HEK293 (cell line): ENCODE data around the gene FRMD8.

Experiments
- CTCF ChIA-PET: fragments of 350-600 bp; formaldehyde crosslinking; extraction: SDS; loops from one replicate; lab custom pipeline; 2021; ENCODE audit warnings: antibody characterized with exemption; lab: Yijun Ruan, JAX
- POLR2A ChIA-PET: fragments of 300-600 bp; formaldehyde crosslinking; extraction: SDS; loops from one replicate; lab custom pipeline; 2020; ENCODE audit warnings: antibody characterized with exemption, inconsistent platforms; lab: Yijun Ruan, JAX
- H3K27ac ChIP-seq: fragments of 200-500 bp; sonication (Bioruptor generic); 2 replicates; pipeline ENCODE4 v1.5.1; 2014; ENCODE audit warnings: low read depth, low read length, control low read depth, inconsistent platforms; ENCODE audit errors: extremely low read depth
- H3K36me3 ChIP-seq, 2 experiments: fragments of 200-500 bp in 1 of 2; sonication (Bioruptor generic) in 1 of 2; 1 replicate in 1 of 2; 2 replicates in 1 of 2; pipeline ENCODE4 v1.5.1; 2014 to 2017; ENCODE audit warnings: inconsistent platforms in 2 of 2, low read length in 2 of 2; ENCODE audit not compliant: control insufficient read depth in 2 of 2, insufficient read depth in 1 of 2
- H3K4me1 ChIP-seq: fragments of 200-500 bp; sonication (Bioruptor generic); 2 replicates; pipeline ENCODE4 v1.5.1; 2014; ENCODE audit warnings: mild to moderate bottlenecking, low read length, inconsistent platforms; ENCODE audit not compliant: control insufficient read depth, insufficient read depth
- H3K4me3 ChIP-seq: 2 replicates; pipeline ENCODE4 v1.5.1; 2011; ENCODE audit warnings: low read depth, mild to moderate bottlenecking, control low read depth, low read length, moderate library complexity
- H3K9me3 ChIP-seq: fragments of 200-500 bp; sonication (Bioruptor generic); 2 replicates; pipeline ENCODE4 v1.5.1; 2014; ENCODE audit warnings: low read depth, low read length, inconsistent platforms; ENCODE audit not compliant: control insufficient read depth, insufficient read depth
- FEZF1 ChIP-seq: fragments of 450-650 bp; formaldehyde crosslinking; IDR thresholded peaks from 2 replicates; pipeline ENCODE4 v1.5.1; 2016; ENCODE audit warnings: missing biosample characterization, missing genetic modification characterization
- GLI4 ChIP-seq: fragments of 450-650 bp; formaldehyde crosslinking; IDR thresholded peaks from 2 replicates; pipeline ENCODE4 v1.5.1; 2016; ENCODE audit warnings: missing biosample characterization, missing genetic modification characterization
- HOXD13 ChIP-seq: sonication (generic); formaldehyde crosslinking; IDR thresholded peaks from 2 replicates; pipeline ENCODE4 v1.8.0; 2022; ENCODE audit warnings: missing genetic modification reagents, borderline replicate concordance
- KLF1 ChIP-seq: fragments of 450-650 bp; formaldehyde crosslinking; IDR thresholded peaks from 2 replicates; pipeline ENCODE4 v1.5.1; 2016; ENCODE audit warnings: missing biosample characterization, missing genetic modification characterization
- KLF7 ChIP-seq: fragments of 450-650 bp; formaldehyde crosslinking; IDR thresholded peaks from 2 replicates; pipeline ENCODE4 v1.5.1; 2016; ENCODE audit warnings: missing biosample characterization, missing genetic modification characterization, borderline replicate concordance
- ZBTB1 ChIP-seq: fragments of 450-650 bp; formaldehyde crosslinking; IDR thresholded peaks from 2 replicates; pipeline ENCODE4 v1.5.1; 2016; ENCODE audit warnings: missing biosample characterization, missing genetic modification characterization
- ZNF132 ChIP-seq: fragments of 450-650 bp; formaldehyde crosslinking; IDR thresholded peaks from 2 replicates; pipeline ENCODE4 v1.5.1; 2017; ENCODE audit warnings: missing biosample characterization, missing genetic modification characterization, borderline replicate concordance
- ZNF2 ChIP-seq: fragments of 450-650 bp; formaldehyde crosslinking; IDR thresholded peaks from 2 replicates; pipeline ENCODE4 v1.5.1; 2016; ENCODE audit warnings: missing biosample characterization, missing genetic modification characterization
- ZNF223 ChIP-seq: fragments of 450-650 bp; formaldehyde crosslinking; IDR thresholded peaks from 2 replicates; pipeline ENCODE4 v1.5.1; 2016; ENCODE audit warnings: missing biosample characterization, missing genetic modification characterization
- ZNF24 ChIP-seq: fragments of 450-650 bp; formaldehyde crosslinking; IDR thresholded peaks from 2 replicates; pipeline ENCODE4 v1.5.1; 2016; ENCODE audit warnings: missing biosample characterization, missing genetic modification characterization
- ZNF354C ChIP-seq: fragments of 450-650 bp; formaldehyde crosslinking; IDR thresholded peaks from 2 replicates; pipeline ENCODE4 v1.5.1; 2016; ENCODE audit warnings: missing biosample characterization, missing genetic modification characterization, low read depth, borderline replicate concordance
- ZNF362 ChIP-seq: fragments of 450-650 bp; formaldehyde crosslinking; IDR thresholded peaks from 2 replicates; pipeline ENCODE4 v1.5.1; 2016; ENCODE audit warnings: missing biosample characterization, missing genetic modification characterization
- ZNF398 ChIP-seq: fragments of 450-650 bp; formaldehyde crosslinking; IDR thresholded peaks from 2 replicates; pipeline ENCODE4 v1.5.1; 2017; ENCODE audit warnings: missing biosample characterization, missing genetic modification characterization
- ZNF76 ChIP-seq: fragments of 450-650 bp; formaldehyde crosslinking; IDR thresholded peaks from 2 replicates; pipeline ENCODE4; 2016; ENCODE audit warnings: low read depth, missing biosample characterization, missing genetic modification characterization, borderline replicate concordance
- ZNF768 ChIP-seq: fragments of 450-650 bp; formaldehyde crosslinking; IDR thresholded peaks from 2 replicates; pipeline ENCODE4 v1.5.1; 2018; ENCODE audit warnings: missing biosample characterization, mild to moderate bottlenecking, missing genetic modification characterization
- TF ChIP-seq, protein P1 (sequence below): fragments of 450-650 bp; formaldehyde crosslinking; IDR thresholded peaks from 2 replicates; pipeline ENCODE4 v1.5.1; 2017; ENCODE audit warnings: missing biosample characterization, missing genetic modification characterization
- TF ChIP-seq, protein P2 (sequence below): fragments of 450-650 bp; formaldehyde crosslinking; IDR thresholded peaks from 2 replicates; pipeline ENCODE4 v1.5.1; 2016; ENCODE audit warnings: missing biosample characterization, missing genetic modification characterization

FRMD8 gene

DNA sequence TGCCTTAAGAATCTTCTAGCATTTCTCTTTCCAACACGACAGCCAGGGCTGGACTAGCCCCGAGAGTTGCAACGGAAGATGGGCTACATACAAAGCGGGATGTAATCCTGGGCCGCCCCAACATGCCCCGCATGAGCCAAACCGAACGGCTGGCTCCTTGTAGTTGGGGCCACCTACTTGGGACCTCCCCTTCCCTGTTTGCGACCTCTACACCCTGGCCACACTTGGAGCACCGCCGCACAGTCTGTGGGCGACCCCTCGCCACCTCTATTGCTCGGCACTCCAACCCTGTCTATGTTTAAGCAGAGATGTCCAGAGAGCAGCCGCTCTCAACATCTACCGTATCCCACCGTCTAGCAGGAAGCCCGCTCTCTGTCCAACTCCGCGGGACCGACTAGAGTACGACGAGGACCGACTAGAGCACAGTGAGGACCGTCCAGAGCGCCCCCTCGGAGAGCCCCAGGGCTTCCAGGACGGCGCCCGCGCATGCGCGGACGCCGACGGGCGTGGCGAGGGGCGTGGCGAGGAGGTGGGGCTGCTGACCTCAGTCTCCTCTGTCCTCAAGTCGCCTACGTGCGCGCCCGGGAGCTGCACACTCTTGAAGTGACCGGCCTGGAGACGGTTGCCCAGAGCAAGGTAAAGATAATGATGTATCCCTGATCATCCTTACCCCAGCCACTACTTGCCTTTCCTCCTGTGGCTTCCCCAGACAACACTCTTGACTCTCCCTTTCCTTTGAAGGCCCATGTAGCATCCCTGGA is 68.4 kb downstream of the FRMD8 start:
- CTCF ChIA-PET, result no interaction called here
- H3K27ac ChIP-seq, result no peak overlapping the region
- H3K4me3 ChIP-seq, result no peak overlapping the region
- no peaks in the 10 kb centered on the region for H3K36me3 ChIP-seq
- no peak for TF ChIP-seq ZNF132 (tag by site-specific recombination)
- no peak for TF ChIP-seq ZNF24 (tag by site-specific recombination)
- no peak for TF ChIP-seq ZNF76 (tag by site-specific recombination)
- TF ChIP-seq, protein P1, sequence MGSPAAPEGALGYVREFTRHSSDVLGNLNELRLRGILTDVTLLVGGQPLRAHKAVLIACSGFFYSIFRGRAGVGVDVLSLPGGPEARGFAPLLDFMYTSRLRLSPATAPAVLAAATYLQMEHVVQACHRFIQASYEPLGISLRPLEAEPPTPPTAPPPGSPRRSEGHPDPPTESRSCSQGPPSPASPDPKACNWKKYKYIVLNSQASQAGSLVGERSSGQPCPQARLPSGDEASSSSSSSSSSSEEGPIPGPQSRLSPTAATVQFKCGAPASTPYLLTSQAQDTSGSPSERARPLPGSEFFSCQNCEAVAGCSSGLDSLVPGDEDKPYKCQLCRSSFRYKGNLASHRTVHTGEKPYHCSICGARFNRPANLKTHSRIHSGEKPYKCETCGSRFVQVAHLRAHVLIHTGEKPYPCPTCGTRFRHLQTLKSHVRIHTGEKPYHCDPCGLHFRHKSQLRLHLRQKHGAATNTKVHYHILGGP, result no peak
- no peak for TF ChIP-seq ZNF768 (tag by site-specific recombination)
- no peak for TF ChIP-seq KLF7 (tag by site-specific recombination)
- TF ChIP-seq HOXD13, result no peak
- no peaks in the 10 kb centered on the region for H3K4me1 ChIP-seq
- POLR2A ChIA-PET, result interaction anchor here (1.3 to 1.9 kb wide), 3 partner anchors 8 to 45 kb away, joined by 5 to 9 read pairs (median 6); partner anchors contain the start of gene MALAT1
- H3K9me3 ChIP-seq, result no peaks in the 10 kb centered on the region

DNA sequence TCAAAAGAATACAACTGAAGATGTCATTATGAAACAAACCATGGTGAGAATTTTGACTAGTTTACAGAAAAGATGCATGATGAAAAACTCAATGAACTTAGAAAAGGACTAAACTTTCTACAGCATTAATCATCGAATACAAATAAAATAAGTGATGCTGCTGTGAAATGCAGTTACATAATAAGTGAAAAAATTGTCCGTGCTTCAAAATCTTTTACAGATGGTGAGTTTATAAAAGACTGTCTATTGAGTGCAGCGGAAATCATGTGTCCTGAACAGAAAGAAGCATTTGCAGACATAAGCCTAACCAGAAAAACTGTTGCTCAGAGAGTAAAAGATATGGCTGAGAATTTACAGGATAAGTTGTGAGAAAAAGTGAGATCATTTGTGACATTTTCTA is 70.0 kb downstream of the FRMD8 start:
- POLR2A ChIA-PET, result interaction anchor here (1.3 to 1.9 kb wide), 2 partner anchors 31 to 43 kb away, joined by 5 to 9 read pairs; partner anchors contain the start of gene MALAT1
- Histone ChIP-seq H3K4me3 (no peak overlapping the region), H3K27ac (no peak overlapping the region), H3K4me1 (no peaks in the 10 kb centered on the region), H3K9me3 (no peaks in the 10 kb centered on the region), H3K36me3 (no peaks in the 10 kb centered on the region)
- CTCF ChIA-PET, result no interaction called here
- TF ChIP-seq GLI4 (tag by site-specific recombination), result no peak
- no peak for TF ChIP-seq ZBTB1 (tag by site-specific recombination)
- TF ChIP-seq ZNF2 (tag by site-specific recombination), result no peak
- TF ChIP-seq, protein P2, sequence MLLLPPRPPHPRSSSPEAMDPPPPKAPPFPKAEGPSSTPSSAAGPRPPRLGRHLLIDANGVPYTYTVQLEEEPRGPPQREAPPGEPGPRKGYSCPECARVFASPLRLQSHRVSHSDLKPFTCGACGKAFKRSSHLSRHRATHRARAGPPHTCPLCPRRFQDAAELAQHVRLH, result no peak
- no peak for TF ChIP-seq ZNF362 (tag by site-specific recombination)
- TF ChIP-seq KLF1 (tag by site-specific recombination), result no peak
- no peak for TF ChIP-seq KLF7 (tag by site-specific recombination)
- no peak for TF ChIP-seq ZNF398 (tag by site-specific recombination)
- TF ChIP-seq ZNF223, result no peak
- TF ChIP-seq FEZF1 (tag by site-specific recombination), result no peak
- no peak for TF ChIP-seq ZNF354C
